ENCODE measurements around the gene CHRNB2.
"Not testable (repeated sequence)": the region's sequence is repeated elsewhere in the genome, so short reads cannot be mapped to it uniquely, and the experiment has no call there.

CHRNB2 gene

DNA sequence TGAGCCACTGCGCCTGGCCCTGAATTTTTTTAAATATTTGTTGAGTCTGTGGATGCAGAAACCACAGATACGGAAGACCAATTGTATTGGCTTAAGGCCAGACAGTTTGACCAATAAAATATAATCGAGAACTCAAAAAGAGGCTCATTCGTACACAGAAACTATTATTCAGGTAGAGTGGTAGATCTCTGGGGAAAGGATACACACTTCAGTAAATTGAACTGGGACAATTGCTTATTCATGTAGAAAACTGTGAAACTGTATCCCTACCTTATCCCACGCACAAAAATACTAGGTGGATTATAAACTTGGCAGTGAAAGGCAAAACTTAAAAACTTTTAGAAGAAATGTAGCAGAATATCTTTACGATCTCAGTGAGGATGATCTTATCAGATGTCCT, 40.4 kb upstream of the CHRNB2 start:
- TF ChIP-seq, protein P1, sequence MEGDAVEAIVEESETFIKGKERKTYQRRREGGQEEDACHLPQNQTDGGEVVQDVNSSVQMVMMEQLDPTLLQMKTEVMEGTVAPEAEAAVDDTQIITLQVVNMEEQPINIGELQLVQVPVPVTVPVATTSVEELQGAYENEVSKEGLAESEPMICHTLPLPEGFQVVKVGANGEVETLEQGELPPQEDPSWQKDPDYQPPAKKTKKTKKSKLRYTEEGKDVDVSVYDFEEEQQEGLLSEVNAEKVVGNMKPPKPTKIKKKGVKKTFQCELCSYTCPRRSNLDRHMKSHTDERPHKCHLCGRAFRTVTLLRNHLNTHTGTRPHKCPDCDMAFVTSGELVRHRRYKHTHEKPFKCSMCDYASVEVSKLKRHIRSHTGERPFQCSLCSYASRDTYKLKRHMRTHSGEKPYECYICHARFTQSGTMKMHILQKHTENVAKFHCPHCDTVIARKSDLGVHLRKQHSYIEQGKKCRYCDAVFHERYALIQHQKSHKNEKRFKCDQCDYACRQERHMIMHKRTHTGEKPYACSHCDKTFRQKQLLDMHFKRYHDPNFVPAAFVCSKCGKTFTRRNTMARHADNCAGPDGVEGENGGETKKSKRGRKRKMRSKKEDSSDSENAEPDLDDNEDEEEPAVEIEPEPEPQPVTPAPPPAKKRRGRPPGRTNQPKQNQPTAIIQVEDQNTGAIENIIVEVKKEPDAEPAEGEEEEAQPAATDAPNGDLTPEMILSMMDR (IDR thresholded peaks at IDR 0.05; ENCODE audit: low read depth, low read length, missing control alignments) = no peak
- no peaks in the 10 kb centered on the region for H3K36me3 ChIP-seq (replicated peaks)
- peaks cover 3% of the 10 kb centered on the region for H3K27me3 ChIP-seq (replicated peaks)
- in situ Hi-C loops (cut with HindIII; ENCODE audit: low pct_ligation_motif_present, low sequenced_read_pairs) = no loop called here
- no peak for DNase-seq
- H3K27ac ChIP-seq = no peak overlapping the region
- no peak overlapping the region for H3K4me3 ChIP-seq (ENCODE audit: low read depth, low read length)

DNA sequence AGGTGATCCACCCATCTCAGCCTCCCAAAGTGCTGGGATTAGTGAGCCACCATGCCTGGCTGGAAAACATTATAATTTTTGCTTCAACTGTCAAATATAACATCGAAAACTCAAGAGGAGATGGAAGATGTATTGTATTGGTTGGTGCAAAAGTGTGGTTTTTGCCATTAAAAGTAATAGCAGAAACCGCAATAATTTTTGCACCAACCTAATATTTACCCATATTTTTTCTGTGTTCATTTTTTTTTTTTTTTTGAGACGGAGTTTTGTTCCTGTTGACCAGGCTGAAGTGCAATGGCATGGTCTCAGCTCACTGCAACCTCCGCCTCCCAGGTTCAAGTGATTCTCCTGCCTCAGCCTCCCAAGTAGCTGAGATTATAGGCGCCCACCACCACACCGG, 38.3 kb upstream of the CHRNB2 start:
- H3K4me3 ChIP-seq (ENCODE audit: low read depth, low read length) = no peak overlapping the region
- in situ Hi-C loops (cut with HindIII; ENCODE audit: low pct_ligation_motif_present, low sequenced_read_pairs) = no loop called here
- H3K27me3 ChIP-seq (replicated peaks) = no peaks in the 10 kb centered on the region
- no peak for DNase-seq
- no peak overlapping the region for H3K27ac ChIP-seq
- TF ChIP-seq, protein P1 (IDR thresholded peaks at IDR 0.05; ENCODE audit: low read depth, low read length, missing control alignments) = no peak
- no peaks in the 10 kb centered on the region for H3K36me3 ChIP-seq (replicated peaks)

DNA sequence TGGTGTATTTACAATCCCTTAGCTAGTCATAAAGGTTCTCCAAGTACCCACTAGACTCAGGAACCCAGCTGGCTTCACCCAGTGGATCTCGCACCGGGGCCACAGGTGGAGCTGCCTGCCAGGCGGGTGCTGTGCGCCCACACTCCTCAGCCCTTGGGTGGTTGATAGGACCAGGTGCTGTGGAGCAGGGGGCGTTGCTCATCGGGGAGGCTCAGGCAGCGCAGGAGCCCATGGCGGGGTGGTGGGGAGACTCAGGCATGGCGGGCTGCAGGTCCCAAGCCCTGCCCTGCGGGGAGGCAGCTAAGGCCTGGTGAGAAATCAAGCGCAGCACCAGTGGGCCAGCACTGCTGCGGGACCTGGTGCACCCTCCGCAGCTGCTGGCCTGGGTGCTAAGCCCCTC, 35.6 kb upstream of the CHRNB2 start:
- H3K36me3 ChIP-seq (replicated peaks); DNase-seq; H3K27me3 ChIP-seq (replicated peaks); H3K4me3 ChIP-seq (ENCODE audit: low read depth, low read length); in situ Hi-C loops (cut with HindIII; ENCODE audit: low pct_ligation_motif_present, low sequenced_read_pairs); H3K27ac ChIP-seq: not testable (repeated sequence)

DNA sequence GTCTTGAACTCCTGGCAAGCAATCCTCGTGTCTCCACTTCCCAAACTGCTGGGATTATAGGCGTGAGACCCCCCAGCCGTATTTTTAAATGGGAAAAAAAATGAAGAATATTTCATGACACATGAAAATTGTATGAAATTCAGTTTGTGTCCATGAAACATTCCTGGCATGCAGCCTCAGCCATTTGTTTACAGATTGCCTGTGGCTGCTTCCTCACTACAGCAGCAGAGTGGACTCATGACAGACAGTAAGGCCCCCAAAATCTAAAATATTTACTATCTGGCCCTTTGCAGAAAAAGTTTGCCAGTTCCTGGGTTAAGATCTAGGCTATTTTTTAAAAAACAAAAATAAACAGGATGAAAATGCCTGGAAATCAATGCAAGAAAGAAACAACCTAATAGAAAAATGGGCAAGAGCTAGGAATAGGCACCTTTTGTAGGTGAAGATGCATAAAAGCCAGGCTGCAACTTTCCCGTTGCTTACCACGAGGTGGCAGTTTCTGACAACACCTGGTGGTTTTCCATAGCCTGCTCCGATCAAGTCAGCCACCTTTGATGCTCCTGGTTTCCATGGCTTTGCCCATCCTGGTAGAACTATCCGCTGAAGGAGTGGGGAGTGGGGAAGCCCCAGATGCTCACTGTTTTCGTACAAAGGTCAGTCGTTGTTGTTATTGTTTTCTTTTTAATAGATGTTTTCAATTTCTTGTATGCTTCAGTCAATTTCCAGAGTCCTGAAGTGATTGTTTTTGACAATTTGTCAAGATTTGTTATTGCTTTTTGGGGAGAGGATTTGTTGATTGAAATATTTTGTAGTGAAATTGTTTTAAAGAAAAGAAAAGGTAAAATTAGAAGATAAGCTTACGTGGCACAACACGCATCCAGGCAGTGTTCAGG, 33.4 kb upstream of the CHRNB2 start:
- DNase-seq = no peak
- in situ Hi-C loops (cut with HindIII; ENCODE audit: low pct_ligation_motif_present, low sequenced_read_pairs) = no loop called here
- Histone ChIP-seq H3K27me3 (replicated peaks) (no peaks in the 10 kb centered on the region), H3K36me3 (replicated peaks) (no peaks in the 10 kb centered on the region), H3K27ac (no peak overlapping the region), H3K4me3 (ENCODE audit: low read depth, low read length) (no peak overlapping the region)
- TF ChIP-seq, protein P1 (IDR thresholded peaks at IDR 0.05; ENCODE audit: low read depth, low read length, missing control alignments) = peak; percentile 64

DNA sequence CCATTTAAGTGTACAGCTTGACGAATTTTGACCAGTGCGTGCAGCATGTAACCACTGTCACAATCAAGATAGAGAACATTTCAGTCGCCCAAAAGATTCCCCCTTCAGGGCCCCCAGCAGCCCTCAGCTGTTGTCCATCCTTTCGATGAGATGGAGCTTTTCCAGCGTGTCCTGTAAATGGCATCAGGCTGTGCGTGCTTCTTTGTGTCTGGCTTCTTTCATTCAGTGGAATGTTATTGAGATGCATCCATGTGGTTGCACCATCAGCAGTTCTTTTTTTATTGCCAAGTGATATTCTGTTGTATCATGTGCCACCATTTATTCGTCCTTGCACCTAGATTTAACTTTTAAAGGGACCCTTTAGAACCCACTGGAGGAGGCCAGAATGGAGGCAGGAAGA, 31.0 kb upstream of the CHRNB2 start:
- no peak for DNase-seq
- H3K36me3 ChIP-seq (replicated peaks) = no peaks in the 10 kb centered on the region
- H3K27me3 ChIP-seq (replicated peaks) = peaks cover 7% of the 10 kb centered on the region
- no peak overlapping the region for H3K27ac ChIP-seq
- H3K4me3 ChIP-seq (ENCODE audit: low read depth, low read length) = no peak overlapping the region
- in situ Hi-C loops (cut with HindIII; ENCODE audit: low pct_ligation_motif_present, low sequenced_read_pairs) = no loop called here
- TF ChIP-seq, protein P1 (IDR thresholded peaks at IDR 0.05; ENCODE audit: low read depth, low read length, missing control alignments) = no peak

DNA sequence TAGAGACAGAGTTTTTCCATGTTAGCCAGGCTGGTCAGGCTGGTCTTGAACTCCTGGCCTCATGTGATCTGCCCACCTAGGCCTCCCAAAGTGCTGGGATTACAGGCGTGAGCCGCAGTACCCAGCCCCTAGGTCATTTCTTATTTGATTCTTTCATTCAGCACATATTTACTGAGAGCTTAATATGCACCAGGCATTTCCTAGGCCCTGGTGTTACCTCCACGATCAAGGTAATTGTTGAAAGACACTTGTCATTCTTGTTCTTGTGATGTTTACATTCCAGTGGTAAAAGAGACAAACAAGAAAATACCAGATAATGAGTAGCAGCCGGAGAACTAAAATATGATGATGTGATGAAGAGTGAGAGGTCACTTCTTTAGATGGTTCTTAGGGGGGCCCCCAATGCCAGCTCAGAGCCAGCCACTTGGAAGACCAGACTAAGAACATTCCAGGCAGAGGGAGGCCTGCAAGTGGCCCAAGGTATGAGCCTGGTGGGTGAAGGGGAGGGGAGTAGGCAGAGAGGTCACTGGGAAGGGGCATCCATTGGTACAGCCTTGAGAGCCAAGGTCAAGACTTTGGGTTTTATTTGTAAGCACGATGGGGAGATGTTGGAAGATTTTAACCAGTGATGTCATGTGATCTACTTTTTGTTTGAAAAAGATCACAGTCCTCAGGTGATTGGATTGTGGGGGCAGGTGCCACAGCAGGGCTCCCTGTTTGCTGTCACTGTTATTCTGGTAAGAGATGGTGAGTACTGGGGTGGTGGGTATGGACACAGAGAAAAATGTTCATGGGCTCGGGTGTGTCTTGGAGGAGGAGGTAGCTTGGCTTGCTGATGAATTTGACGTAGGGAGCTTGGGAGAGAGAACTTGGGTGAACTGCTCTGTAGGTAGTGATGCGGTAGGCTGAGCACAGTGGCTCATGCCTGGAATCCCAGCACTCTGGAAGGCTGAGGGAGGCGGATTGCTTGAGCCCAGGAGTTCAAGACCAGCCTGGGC, 27.8 kb upstream of the CHRNB2 start:
- Histone ChIP-seq H3K36me3 (replicated peaks) (no peaks in the 10 kb centered on the region), H3K4me3 (ENCODE audit: low read depth, low read length) (no peak overlapping the region), H3K27me3 (replicated peaks) (peaks cover 12% of the 10 kb centered on the region), H3K27ac (no peak overlapping the region)
- no peak for DNase-seq
- in situ Hi-C loops (cut with HindIII; ENCODE audit: low pct_ligation_motif_present, low sequenced_read_pairs) = no loop called here
- TF ChIP-seq, protein P1 (IDR thresholded peaks at IDR 0.05; ENCODE audit: low read depth, low read length, missing control alignments) = no peak

Measured in brain microvascular endothelial cell (primary cell).